Measurements from ENCODE around the gene USP53.
"Not testable (repeated sequence)": the region's sequence is repeated elsewhere in the genome, so short reads cannot be mapped to it uniquely, and the experiment has no call there.

Gene USP53

DNA sequence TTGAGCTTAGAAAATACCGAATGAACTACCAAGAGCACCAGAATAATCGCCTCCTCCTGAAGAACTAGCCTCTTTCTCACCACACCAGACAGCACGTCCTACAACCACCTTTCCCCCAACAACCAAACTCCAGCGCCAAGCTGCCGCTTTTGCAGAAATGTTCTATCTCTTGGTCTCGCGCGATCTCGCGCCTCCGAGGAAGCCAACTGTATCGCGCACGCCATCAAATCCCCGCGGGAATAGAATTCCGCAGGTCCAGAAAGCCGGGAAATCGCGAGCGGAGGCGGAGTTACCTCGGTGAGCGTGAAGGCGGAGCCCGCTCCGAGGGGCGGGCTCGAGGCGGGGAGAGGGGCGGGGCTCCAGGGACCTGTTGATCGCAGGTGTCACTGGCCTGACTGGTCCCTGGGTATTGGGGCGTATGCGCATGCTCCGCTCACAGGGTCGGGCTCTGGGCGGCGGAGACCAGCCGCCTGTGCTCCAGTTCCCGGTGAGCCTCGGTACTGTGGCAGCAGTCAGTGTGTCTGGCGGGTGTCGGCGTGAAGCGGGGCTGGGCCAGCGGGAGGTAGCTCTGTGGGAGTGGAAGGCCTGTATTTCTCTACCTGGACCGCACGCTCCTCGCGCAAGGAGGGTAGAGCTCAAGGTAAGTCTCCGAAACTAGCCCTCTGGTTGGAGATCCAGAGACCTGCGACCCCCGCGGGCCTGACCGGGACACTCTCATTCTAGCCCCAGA is at the start of gene USP53:
USP53 (plus strand) TSS at position 480 of the 730 bp plus-strand sequence. CDS start 27,047 bp downstream, outside the sequence.
- Mint-ChIP-seq H3K9me3 (no peaks in the 10 kb centered on the region), H3K4me1 (peaks cover 41% of the 10 kb centered on the region), H3K27ac (peak within 1 kb of the TSS; percentile 90), H3K36me3 (peaks cover 19% of the 10 kb centered on the region), H3K4me3 (peak within 1 kb of the TSS; percentile 91)
- DNase-seq (ENCODE audit: low spot score in 2 of 2) (peak; percentile 87 to 97), ATAC-seq (peak; percentile 94)

DNA sequence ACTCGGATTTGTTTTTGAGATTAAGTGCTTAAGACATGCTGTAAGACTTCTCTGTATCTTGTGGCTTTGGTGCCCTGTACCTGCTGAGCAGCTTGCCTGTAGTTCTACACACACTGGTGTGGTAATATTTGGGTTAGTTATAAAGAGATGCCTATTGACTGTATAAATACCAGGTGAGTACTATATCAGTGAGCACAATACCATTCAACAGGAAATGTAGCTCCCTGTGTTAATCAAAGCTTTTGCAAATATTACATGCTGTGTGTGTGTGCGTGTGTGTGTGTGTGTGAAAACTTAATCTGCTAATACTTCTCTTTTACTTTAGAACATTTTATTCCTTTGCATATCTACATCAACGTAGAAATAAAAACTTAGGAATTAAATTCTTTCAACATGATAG is 46.7 kb upstream of the USP53 start:
- Mint-ChIP-seq H3K9me3 (no peaks in the 10 kb centered on the region), H3K36me3 (no peaks in the 10 kb centered on the region), H3K27ac (no peak overlapping the region), H3K4me1 (no peaks in the 10 kb centered on the region), H3K4me3 (no peak overlapping the region)
- DNase-seq (ENCODE audit: low spot score in 2 of 2) (no peak), ATAC-seq (no peak)

DNA sequence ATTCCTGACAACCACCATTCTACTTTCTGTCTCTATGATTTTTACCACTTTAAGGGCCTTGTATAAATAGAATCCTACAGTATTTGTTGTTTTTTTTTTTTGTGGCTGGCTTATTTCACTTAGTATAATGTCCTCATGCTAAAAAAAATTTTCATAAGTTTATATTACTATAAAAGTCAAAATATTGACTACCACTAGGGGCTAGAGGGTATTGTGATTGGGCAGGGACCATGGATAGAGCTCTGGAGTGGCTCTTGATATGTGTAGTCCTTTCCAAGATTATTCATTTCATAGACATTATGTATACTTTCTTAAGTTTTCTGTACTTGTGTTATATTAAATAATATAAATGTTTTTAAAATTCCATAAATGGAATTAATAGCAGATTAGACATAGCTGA is 42.3 kb upstream of the USP53 start:
- ATAC-seq: no peak
- H3K4me3 Mint-ChIP-seq: no peak overlapping the region
- no peak overlapping the region for H3K27ac Mint-ChIP-seq
- no peaks in the 10 kb centered on the region for H3K36me3 Mint-ChIP-seq
- no peak for DNase-seq (ENCODE audit: low spot score in 2 of 2)
- H3K4me1 Mint-ChIP-seq: no peaks in the 10 kb centered on the region
- no peaks in the 10 kb centered on the region for H3K9me3 Mint-ChIP-seq

DNA sequence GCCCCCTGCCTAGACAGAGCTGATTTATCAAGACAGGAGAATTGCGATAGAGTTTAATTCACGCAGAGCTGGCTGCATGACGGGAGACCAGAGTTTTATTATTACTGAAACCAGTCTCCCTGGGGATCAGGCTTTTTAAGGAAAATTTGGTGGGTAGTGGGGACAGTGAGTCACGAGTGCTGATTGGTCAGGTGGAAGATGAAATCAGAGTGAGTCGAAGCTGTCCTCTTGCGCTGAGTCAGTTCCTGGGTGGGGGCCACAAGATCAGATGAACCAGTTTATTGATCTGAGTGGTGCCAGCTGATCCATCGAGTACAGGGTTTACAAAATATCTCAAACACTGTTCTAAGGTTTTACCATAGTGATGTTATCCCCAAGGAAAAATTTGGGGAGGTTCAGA is 40.3 kb upstream of the USP53 start:
- no peak overlapping the region for H3K27ac Mint-ChIP-seq
- H3K36me3 Mint-ChIP-seq: no peaks in the 10 kb centered on the region
- peak; percentile 19 for ATAC-seq
- no peak for DNase-seq (ENCODE audit: low spot score in 2 of 2)
- H3K4me3 Mint-ChIP-seq: no peak overlapping the region
- H3K4me1 Mint-ChIP-seq: no peaks in the 10 kb centered on the region
- H3K9me3 Mint-ChIP-seq: no peaks in the 10 kb centered on the region

DNA sequence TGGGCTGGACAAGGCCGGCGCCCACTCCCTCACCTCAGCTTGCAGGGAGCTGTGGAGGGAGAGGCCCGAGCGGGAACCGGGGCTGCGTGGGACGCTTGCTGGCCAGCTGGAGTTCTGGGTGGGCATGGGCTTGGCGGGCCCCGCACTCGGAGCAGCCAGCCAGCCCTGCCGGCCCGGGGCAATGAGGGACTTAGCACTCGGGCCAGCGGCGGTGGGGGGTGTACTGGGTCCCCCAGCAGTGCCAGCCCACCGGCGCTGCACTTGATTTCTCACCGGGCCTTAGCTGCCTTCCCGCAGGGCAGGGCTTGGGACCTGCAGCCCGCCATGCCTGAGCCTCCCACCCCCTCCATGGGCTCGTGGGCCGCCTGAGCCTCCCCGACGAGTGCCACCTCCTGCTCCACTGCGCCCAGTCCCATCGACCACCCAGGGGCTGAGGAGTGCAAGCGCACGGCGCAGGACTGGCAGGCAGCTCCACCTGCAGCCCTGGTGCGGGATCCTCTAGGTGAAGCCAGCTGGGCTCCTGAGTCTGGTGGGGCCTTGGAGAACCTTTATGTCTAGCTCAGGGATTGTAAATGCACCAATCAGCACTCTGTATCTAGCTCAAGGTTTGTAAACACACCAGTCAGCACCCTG is 38.7 kb upstream of the USP53 start:
- H3K4me3 Mint-ChIP-seq; ATAC-seq; H3K9me3 Mint-ChIP-seq; H3K4me1 Mint-ChIP-seq; H3K36me3 Mint-ChIP-seq; DNase-seq (ENCODE audit: low spot score in 2 of 2); H3K27ac Mint-ChIP-seq: not testable (repeated sequence)

DNA sequence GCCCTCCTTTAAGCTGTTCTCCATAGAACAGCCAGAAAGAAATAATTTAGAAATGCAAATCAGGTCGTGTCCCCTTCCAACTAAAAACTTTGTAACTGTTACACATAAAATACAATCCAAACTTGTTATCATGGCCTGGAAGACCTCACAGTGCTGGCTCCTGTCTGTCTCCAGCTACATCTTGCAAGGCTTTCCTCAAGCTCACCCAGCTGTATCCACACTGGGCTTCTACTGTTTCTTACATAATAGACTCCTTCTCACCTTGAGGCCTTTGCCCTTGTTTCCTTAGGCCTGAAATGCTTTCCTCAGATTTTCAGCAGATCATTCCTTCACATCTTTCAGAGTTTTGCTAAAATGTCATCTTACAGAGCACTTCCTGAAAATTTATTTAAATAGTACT is 33.5 kb upstream of the USP53 start:
- no peak for ATAC-seq

DNA sequence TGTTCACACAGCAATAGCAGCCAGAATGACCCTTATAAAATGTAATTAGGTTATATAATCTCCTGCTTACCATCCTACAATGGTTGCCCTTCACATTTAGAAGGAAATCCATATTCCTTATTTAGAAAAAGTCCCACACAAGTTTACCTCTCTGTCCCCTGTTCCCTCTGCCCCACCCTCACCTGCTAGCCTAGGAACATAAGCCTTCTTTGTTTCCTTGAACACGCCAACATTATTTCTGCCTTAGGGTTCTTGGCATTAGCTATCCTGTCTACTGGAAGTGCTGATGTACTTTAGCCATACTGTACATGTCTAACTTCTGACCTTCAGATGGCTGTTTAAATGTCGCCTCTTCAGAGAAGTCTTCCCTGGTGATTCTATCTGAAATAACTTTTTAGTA is 28.4 kb upstream of the USP53 start:
- H3K27ac Mint-ChIP-seq: no peak overlapping the region
- no peak for DNase-seq (ENCODE audit: low spot score in 2 of 2)
- no peak for ATAC-seq
- no peaks in the 10 kb centered on the region for H3K36me3 Mint-ChIP-seq
- H3K9me3 Mint-ChIP-seq: no peaks in the 10 kb centered on the region
- H3K4me1 Mint-ChIP-seq: no peaks in the 10 kb centered on the region
- no peak overlapping the region for H3K4me3 Mint-ChIP-seq

More for the DNA sequence above, 33.5 kb upstream of the USP53 start:
- Mint-ChIP-seq H3K4me1 (no peaks in the 10 kb centered on the region), H3K9me3 (no peaks in the 10 kb centered on the region), H3K27ac (no peak overlapping the region), H3K36me3 (no peaks in the 10 kb centered on the region), H3K4me3 (no peak overlapping the region)
- no peak for DNase-seq (ENCODE audit: low spot score in 2 of 2)

DNA sequence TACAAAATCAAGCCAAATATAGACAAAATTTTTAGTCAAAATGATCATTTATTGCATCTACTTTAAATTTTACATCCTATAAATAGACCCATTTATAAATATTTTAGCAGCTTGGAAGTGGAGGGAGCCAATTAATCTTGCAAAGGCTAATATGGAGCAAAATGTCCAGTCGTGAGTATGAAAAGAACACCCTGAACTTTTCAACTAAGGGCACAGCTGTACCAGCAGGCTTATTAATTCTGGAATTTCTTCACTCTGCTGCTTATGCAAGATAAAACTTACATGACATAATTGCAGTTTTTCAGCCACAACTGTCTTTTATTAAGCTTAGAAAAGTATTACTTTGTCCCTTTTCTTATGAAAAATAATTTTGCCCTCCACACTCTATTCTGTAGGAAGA is 22.9 kb upstream of the USP53 start:
- Mint-ChIP-seq H3K4me3 (no peak overlapping the region), H3K36me3 (no peaks in the 10 kb centered on the region), H3K9me3 (no peaks in the 10 kb centered on the region), H3K27ac (no peak overlapping the region), H3K4me1 (no peaks in the 10 kb centered on the region)
- ATAC-seq (no peak), DNase-seq (ENCODE audit: low spot score in 2 of 2) (no peak)

DNA sequence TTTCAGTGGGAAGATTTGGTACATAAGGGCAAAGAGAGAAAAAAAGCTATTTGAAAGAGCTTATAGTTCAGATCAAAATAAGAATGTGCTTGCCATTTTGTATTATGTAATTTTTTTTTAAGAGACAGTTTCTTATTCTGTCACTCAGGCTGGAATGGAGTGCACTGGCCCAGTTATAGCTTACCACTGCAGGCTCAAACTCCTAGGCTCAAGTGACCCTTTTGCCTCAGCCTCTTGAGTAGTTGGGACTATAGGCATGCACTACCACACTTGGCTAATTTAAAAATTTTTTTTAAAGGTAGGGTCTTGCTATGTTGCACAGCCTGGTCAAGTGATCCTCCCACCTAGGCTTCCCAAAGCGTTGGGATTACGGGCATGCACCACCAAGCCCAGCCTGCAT is 22.2 kb upstream of the USP53 start:
- Mint-ChIP-seq H3K9me3 (no peaks in the 10 kb centered on the region), H3K36me3 (no peaks in the 10 kb centered on the region)

DNA sequence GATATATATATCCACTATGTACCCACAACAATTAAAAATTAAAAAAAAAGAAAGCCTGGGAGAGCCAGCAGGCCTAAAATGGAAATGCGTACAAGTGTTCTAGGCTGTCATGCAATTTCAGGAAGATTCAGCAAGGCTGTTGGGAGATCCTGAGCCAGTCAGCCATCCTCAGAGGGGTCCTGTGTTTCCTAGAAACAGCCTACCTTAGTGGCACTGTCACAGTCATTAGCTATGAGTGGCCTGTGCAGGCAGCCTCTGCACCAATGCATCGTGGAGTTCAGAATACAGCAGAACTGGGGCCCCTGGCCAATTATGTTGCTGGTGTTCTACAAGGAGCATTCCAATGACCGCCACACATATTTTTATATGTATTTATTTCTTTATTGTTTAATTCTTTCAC is 21.0 kb upstream of the USP53 start:
- Mint-ChIP-seq H3K27ac (no peak overlapping the region), H3K4me3 (no peak overlapping the region), H3K36me3 (no peaks in the 10 kb centered on the region), H3K9me3 (no peaks in the 10 kb centered on the region), H3K4me1 (no peaks in the 10 kb centered on the region)
- ATAC-seq (no peak), DNase-seq (ENCODE audit: low spot score in 2 of 2) (no peak)

More for the DNA sequence above, 22.2 kb upstream of the USP53 start:
- no peaks in the 10 kb centered on the region for H3K4me1 Mint-ChIP-seq
- DNase-seq (ENCODE audit: low spot score in 2 of 2) (no peak), ATAC-seq (no peak)
- no peak overlapping the region for H3K27ac Mint-ChIP-seq
- no peak overlapping the region for H3K4me3 Mint-ChIP-seq

DNA sequence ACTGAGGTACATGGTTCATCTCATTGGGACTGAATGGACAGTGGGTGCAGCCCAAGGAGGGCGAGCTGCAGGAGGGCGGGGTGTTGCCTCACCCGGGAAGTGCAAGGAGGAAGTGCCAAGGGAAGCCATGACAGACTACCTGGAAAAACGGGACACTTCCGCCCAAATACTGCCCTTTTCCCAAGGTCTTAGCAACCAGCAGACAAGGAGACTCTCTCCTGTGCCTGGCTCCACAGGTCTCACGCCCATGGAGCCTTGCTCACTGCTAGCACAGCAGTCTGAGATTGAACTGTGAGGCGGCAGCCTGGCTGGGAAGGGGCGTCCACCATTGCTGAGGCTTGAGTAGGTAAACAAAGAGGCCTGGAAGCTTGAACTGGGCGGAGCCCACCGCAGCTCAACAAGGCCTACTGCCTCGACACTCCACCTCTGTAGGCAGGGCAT is 14.7 kb upstream of the USP53 start:
- DNase-seq (ENCODE audit: low spot score in 2 of 2) (no peak), ATAC-seq (no peak)
- Mint-ChIP-seq H3K9me3 (no peaks in the 10 kb centered on the region), H3K4me1 (no peaks in the 10 kb centered on the region), H3K36me3 (no peaks in the 10 kb centered on the region), H3K27ac (no peak overlapping the region), H3K4me3 (no peak overlapping the region)

DNA sequence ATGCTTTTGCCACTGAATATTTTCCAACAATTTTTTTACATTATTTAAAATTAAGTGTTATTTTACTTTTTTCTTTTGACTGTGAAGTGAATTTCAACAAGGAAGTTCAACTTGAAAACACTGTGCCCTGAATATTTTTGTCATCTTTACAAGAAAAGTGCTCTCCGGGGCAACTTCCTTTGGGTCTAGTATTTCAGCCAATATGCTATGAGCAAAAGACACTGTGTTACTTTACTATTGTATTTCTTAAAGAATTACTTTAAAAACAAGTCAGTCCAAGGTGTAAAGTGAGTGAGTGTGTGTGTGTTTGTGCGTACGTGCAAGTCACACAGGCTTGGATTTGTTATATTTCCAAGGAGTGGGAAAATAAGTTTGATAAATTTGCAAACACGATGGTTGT is 7.6 kb upstream of the USP53 start:
- Mint-ChIP-seq H3K36me3 (no peaks in the 10 kb centered on the region), H3K4me1 (peaks cover 13% of the 10 kb centered on the region), H3K27ac (no peak overlapping the region), H3K9me3 (no peaks in the 10 kb centered on the region), H3K4me3 (no peak overlapping the region)
- no peak for DNase-seq (ENCODE audit: low spot score in 2 of 2)
- ATAC-seq: no peak

DNA sequence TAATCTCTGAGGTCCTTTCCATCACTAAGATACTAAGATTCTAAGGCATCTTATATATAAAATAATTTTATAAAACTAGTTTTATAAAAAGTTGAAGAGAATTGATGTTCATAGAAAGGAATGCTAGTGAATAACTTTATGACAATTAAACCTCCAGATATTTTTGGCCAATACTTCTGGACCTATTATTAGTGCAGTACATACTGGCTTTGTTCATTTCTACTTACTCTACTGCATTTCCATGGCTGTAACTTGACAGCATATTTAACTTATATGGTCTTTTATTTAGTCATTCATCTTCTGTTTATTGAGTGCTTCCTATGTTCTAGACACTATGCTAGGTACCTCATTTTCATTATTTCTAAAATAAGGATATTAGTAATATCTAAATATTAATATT is 6.8 kb upstream of the USP53 start:
- peaks cover 16% of the 10 kb centered on the region for H3K4me1 Mint-ChIP-seq
- H3K9me3 Mint-ChIP-seq: no peaks in the 10 kb centered on the region
- DNase-seq (ENCODE audit: low spot score in 2 of 2) (no peak), ATAC-seq (no peak)
- H3K27ac Mint-ChIP-seq: no peak overlapping the region
- no peak overlapping the region for H3K4me3 Mint-ChIP-seq
- no peaks in the 10 kb centered on the region for H3K36me3 Mint-ChIP-seq

DNA sequence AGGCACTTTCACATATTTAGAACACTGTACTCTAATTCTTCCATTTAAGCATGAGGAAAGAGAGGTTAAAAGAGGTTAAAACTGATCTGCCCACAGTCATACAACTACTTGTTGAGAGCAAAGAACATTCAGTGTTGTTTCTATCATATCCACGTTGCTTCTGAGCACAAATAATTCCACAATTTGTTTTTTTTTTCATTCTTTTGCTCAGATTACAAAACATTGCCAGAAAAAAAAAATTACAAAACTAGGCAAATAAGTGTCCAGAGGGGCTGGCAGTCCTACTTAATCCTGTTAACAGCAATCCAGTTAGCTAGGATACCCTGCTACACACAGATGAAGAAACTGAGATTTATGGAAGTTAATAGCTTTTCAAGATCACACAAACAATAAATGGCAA is 6.3 kb upstream of the USP53 start:
- DNase-seq (ENCODE audit: low spot score in 2 of 2) (no peak), ATAC-seq (no peak)
- Mint-ChIP-seq H3K36me3 (peaks cover 1% of the 10 kb centered on the region), H3K9me3 (no peaks in the 10 kb centered on the region), H3K27ac (no peak overlapping the region), H3K4me1 (peaks cover 21% of the 10 kb centered on the region), H3K4me3 (no peak overlapping the region)

DNA sequence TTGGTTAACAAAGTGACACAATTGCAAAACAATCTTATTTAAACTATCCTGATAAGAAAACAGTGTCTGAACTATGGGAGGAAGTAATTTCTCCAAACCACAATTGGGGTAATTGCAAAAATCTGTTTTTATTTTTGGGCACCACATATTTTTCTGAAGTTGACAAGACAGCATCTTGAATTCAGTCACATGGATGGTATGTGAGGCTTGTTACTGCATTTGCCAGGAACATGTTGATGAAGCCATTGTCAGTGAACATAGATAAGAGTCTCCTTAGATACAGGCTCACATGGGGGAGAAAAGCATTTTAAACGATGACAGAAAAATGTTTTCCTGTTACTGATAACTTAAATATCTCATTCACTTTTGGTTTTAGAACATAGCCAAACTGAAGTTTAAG is 5.5 kb upstream of the USP53 start:
- Mint-ChIP-seq H3K4me3 (no peak overlapping the region), H3K9me3 (no peaks in the 10 kb centered on the region), H3K36me3 (peaks cover 7% of the 10 kb centered on the region), H3K4me1 (peaks cover 30% of the 10 kb centered on the region), H3K27ac (no peak overlapping the region)
- no peak for ATAC-seq
- no peak for DNase-seq (ENCODE audit: low spot score in 2 of 2)

DNA sequence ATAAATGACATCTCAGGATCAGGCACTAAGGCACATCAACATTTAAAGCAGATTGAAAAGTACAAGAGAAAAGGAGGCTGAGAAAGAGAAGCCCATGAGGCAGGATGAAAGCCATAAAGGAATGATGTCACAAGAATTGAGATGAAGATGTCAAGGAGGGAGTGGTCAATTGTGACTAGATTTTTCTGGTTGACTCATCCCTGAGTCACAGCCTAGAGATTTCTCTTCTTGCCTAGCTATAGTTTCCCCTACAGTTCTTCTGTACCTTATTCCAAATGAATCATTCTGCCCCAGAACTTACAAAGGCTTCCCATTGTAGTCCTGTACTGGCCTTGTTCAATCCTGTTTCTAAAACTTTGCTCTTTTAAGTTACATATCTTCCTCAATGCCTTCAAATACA is 3.4 kb upstream of the USP53 start:
- Mint-ChIP-seq H3K4me3 (no peak overlapping the region), H3K4me1 (peaks cover 41% of the 10 kb centered on the region), H3K9me3 (no peaks in the 10 kb centered on the region), H3K27ac (no peak overlapping the region), H3K36me3 (peaks cover 17% of the 10 kb centered on the region)
- DNase-seq (ENCODE audit: low spot score in 2 of 2): peak; percentile 6 to 58
- peak; percentile 70 for ATAC-seq

All from stimulated activated effector memory CD8-positive, alpha-beta T cell treated with anti-CD3 and anti-CD28 coated beads, Interleukin-12 subunit alpha, Interleukin-12 subunit beta, amount 100 ng/mL, for 72 hours (primary cell).